HG03135 (cell line): ENCODE data around the gene EIF3F.

Source experiments
- ATAC-seq: cut with Tn5 transposase; IDR thresholded peaks from one replicate; pipeline ENCODE4 v1.9.1; 2021; ENCODE audit warnings: mild to moderate bottlenecking, moderate library complexity; ENCODE audit not compliant: unreplicated experiment

Gene EIF3F

DNA sequence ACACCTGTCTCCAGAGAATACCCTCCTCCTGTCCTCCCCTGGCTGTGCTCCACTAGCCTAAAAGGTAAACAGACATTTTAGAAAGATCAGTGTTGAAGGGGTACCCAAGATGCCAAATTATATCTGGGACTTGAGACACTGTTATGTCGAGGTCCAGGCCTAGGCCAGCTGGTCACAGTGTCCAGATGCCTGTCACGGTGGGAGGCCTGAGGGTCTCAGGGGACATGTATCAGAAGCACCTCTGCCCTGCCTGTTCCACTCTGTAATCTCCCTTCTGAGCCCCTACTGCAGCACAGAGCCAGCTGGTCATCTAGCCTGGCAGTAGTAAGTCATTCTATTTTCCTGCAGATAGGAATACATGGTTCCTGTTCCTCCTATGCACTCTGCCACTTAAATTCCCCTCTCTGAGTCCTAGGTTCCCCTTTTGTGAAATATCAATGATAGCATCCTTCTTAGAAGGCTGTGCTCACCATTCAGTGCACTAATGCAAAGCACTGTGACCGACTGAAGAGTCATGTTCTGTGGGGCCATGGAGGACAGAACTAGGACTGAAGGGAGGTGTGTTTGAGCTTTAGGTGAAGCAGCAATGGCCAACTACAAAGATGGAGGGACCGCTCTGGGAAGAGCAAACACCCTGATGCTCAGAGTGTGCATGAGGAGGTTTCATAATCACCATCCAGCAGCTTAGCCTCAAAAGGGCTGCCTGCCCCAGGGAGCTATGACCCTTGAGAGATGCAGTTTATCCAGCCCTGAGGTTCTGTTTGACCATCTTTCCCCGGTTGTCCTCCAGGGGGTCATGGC, 49.1 kb downstream of the EIF3F start:
- no peak for ATAC-seq

DNA sequence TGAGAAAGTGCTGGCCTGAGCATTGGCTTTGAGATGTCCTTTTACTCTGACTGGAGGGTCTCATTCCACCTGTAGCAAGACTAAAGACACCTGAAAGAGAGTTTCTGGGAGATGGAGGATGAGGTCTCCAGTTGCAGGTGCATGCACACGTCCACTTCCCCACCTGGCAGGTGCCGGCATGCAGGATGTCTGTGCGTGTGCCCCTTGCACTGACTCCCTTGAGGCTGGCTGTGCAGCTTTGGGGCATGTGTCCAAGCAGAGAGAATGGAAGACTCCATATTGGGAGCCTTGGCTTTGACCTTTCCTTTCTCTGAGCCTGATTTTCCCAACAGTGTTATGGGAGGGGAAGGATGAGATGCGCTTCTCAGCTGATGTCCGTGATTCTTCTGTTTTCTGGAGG, 49.8 kb downstream of the EIF3F start:
- ATAC-seq, result no peak

DNA sequence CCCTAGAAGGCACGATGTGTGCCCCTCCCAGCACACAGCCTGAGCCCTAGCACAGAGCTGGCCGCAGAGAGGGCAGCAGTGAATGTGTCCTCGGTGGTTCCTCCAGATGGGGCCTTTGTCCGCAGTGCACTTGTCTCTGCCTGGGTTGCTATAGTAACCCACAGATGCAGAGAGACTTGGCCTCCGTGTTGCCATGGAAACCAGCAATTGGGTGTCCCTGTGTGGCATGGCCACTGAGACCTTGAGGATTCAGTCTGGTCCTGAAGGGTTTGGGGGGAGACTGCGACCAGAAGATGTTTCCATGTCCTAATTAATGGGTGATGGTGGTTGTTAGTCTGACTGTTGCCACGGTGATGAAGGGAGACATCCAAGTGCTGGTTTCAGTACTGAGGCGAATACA, 51.3 kb downstream of the EIF3F start:
- no peak for ATAC-seq

DNA sequence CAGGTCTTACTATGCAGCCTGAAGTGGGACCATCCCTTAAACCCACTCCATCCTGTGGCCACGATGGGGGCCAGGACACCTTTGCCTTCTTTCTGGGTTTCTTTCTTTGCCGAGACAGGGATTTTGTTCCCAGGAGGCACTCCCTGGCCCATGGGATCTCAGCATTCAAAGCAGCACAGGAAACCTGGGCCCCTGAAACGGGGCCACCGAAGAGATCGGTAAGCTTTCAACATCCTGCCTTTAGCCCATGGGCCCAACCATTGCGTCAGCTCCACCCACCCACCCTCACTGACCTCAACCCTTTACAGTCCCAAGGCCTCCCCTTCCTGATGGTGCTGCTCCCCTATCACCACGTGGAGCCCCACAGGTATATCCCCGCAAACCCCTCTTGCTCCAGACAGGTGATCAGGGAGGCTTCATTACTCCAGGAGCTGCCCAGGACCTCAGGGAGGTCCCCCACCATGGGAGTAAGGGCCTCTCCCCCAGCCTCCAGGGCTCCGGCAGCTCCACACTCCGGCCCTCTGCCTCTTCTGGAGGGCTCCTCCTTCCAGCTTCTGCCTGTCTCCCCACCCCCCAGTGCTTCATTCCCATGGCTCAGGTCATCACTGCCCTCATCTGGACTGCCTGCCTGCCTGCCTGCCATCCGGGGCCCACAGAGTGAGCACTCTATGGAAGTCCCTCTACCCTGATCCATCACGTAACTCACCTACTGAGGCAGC, 51.8 kb downstream of the EIF3F start:
- ATAC-seq, result no peak

DNA sequence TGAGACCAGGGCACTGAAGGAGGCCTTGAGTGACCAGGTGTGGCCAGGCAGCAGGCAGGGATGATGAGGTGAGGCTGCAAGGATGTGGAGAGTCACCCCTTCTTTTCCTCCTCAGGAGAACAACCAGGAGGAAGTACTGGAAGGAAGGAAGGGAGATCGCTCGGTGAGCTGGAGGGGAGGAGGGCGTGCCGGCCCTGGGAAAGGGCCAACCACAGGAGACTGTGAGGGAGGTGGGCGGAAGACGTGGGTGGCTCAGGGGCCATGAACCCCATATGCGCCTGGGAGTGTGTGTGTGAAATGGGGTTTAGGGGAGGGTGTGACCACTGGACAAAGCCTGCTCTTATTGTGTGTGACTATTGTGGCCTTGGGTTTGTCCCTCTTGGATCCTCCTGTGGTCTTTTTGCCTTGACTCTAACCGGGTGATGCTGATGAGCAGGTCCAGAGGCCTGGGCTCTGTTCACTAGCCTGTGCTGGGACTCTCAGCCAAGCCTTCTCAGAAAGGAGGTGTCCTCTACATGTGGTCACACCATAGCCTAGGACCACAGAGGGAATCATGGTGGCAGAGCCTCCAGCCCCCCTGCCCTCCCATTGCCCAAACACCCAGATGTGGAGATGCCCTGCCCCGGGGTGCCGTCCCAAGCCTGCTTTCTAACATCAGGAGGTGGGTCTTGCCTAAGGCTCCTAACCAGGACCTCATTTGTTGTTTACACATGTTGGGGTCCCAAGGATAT, 52.6 kb downstream of the EIF3F start:
- ATAC-seq, result no peak

DNA sequence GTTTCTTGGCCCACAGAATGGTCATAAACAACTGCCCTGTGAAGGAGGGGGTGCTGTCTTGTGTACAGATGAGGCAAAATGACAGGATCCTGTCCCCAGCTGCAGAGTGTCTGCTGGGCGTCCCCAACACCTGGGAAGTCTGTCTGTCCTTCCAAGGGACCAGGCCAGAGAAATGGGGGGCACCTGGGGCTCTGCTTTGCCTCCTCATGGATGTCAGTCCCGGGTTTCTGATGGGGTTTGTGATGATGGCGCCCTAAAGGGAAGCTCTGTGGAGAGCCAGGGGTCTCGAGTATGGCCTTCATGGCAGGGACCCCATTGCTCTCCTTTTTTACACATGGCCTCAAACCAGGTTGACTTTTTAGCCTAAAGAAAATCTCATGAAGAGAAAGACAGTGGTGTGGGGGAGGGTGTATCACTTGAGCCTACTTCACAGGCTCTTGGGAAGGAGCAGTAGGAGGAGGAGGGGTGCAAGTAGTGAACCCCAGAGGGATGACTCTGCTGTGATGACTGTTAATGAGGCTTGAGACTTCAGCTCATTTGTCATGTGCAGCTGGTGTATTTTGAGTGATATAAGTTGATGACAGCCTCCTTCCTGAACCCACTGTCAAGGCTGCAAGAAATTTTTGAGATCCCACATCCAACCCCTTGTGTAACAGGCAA, 53.3 kb downstream of the EIF3F start:
- no peak for ATAC-seq

DNA sequence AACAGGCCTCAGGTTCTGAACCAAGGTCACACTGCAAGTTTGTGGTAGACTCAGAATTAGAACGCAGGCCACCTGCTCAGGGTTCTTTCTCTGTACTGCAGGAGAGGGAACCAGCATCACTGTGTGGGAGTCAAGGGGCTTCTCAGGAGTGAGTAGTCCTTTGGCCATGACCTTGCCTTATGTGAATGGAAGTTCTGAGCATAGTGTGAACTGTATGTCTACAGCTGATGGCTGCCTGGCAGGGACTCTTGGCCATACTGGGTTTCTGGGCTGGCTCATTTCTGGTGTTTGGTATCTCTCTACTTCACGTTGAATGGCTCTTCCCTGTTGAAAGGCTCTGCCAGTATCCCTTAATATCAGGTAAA, 53.8 kb downstream of the EIF3F start:
- no peak for ATAC-seq

DNA sequence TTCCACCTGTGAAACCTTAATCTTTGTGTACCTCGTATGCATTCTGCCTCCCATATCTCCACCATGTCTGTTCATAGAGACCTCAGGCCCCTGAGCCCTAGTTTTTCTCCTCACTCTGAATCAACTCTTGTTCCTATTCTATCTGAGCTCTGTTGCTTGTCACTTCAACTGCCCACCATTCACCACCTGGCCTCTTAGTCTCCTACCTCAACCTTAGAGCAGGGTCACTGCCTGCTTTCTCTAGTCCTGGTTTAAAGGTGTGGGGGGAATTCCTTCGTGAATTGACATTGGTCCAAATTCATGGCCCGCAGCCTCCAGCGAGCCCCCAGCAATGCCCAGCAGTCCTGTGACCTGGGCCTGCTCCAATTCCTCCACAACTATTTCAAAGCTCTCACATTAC, 54.4 kb downstream of the EIF3F start:
- ATAC-seq, result no peak

DNA sequence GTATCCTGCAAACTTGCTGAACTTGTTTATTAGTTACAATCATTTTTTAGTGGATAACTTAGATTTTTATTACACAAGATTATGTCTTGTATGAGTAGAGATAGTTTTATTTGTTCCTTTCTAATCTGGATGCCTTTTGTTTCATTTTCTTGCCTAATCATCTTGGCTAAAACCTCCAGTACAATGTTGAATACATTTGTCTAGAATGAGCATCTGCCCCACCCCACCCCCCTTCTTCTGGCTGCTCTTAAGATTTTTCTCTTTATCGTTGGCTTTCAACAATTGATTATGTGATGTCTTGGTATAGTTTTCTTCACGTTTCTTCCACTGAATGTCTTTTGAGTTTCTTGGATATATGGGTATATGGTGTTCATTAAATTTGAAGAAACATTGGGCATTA, 56.6 kb downstream of the EIF3F start:
- ATAC-seq, result no peak

DNA sequence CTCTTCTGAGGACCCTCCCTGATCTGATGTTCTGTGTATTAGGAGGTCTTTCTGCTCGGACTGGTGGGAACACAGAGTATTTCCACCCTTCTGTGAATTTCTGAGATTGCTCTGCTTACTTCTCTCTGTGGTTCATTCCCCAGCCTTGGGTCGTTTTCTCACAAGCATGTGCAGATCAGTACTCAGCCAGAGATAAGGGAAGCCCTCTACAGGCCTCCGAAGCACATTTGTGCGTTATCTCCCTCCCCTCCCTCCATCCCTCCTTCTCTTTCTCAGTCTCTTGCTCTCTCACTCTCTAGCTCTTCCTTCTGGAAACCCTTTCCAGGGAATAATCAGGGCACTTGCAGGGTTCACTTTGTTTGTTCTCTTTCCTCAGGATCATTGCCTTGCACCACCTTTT, 58.7 kb downstream of the EIF3F start:
- no peak for ATAC-seq

DNA sequence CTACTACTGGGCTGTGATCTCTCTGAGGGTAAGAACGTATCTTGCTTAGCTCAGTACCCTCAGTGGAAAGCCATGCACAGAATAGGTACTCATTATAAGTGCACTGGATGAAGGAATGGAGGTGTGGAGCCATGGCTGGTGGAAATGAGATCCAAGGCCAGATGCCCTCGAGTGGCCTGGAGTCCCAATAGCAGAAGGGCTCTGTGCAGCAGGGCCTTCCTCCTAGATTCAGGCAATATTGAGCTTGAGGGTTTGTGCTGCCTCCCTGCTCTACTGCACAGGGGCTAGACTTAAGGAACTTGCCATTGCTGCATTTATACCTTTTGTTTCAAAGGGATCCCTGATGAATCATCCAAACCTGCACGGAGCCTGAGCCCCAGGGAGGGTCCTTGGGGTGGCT, 60.2 kb downstream of the EIF3F start:
- ATAC-seq, result no peak

DNA sequence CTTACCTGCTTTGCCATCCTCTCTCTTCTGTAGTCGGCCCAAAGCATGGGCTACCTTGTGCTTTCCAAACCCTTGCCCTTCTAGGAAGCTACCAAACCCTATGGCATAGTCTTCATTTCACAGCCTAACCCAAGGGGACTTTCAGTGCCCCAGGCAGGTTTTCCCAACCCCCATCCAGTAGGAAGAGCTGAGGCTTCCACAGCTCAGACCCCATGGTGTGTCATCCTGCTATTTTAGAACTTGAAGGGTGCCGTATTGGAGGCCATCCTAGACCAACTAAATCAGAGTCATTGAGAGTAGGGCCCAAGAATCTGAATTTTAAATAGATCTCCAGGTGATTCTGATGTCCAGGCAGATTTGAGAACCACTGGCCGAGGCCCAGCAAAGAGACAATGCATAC, 61.9 kb downstream of the EIF3F start:
- no peak for ATAC-seq
